ENCODE data around the gene NUDCD2. TPM values are rescaled to one million over a fixed set of nuclear protein-coding genes. Genes with fewer than 3 reads are reported as not detected.

The NUDCD2 gene, protein sequence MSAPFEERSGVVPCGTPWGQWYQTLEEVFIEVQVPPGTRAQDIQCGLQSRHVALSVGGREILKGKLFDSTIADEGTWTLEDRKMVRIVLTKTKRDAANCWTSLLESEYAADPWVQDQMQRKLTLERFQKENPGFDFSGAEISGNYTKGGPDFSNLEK
- total RNA-seq: 10 to 100 TPM in 4 of 6 experiments, 1 to 10 TPM in 2; 2.0 to 16.9 (median 11.8) TPM
- long read RNA-seq, full-length matches to known transcripts: 10 of 14 reads
- long read RNA-seq, partial matches to known transcripts: 2 of 14 reads
- long read RNA-seq, other reads (novel, unspliced or antisense): 2 of 14 reads

GRCh38 chr5:163459819-163460561 lies at the start of gene NUDCD2:
TSS of gene NUDCD2 (minus strand) at chr5:163460102. CDS start at chr5:163460050, 52 bp downstream.
- TF ChIP-seq CTCF (IDR thresholded peaks at IDR 0.05) (peak in 3 of 4 donors; percentile 20 to 38 (median 35)), POLR2A (IDR thresholded peaks at IDR 0.05) (peak; percentile 82)
- DNase-seq (peak; percentile 96 to 97 (median 96)), ATAC-seq (peak; percentile 87 to 96 (median 91))
- peak within 1 kb of the TSS; percentile 95 to 99 (median 96) for H3K27ac ChIP-seq
- no peaks in the 10 kb centered on the region for H3K36me3 ChIP-seq
- WGBS (ENCODE audit: insufficient coverage, low coverage, low lambda C conversion rate, missing lambda C conversion rate): 0% methylated on average over 30 of the region's 59 CpGs
- no peaks in the 10 kb centered on the region for H3K9me3 ChIP-seq
- H3K27me3 ChIP-seq: no peaks in the 10 kb centered on the region
- peaks cover 0 to 23% (median 3%) of the 10 kb centered on the region in 4 donors for H3K4me1 ChIP-seq
- intact Hi-C loops (cut with DNase I): no loop called here
- H3K4me3 ChIP-seq: peak within 1 kb of the TSS; percentile 66 to 89 (median 78)

DNA sequence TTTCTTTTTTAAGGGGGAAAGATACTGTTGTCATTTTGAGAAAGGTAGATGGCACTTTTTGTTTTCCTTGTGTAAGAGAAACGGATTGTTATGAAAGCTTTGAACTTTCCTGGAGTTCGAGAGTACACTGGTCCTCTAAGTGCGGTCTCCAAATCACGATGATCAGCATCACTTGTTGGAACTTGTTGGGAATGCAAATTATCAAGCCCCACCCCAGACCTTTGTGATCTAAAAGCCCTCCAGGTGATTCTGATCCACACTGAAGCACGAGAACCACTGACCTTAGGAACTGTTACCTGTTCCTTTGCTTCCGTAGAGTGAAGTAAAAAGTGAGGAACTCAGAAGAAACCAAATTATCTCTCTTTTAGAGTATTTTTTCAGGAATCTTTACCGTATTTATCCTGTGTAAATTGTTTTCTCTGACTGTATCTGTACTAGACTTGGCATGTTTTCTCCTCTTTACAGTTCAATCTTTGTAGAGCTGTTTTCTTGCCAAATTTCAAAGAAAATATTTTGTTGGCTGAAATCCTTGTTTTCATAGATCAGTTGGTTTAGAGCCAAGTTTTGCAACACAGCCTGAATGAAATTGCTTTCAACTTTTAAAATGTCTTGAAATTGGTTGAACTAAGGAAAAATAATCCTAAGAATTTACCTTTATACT lies 49.5 kb upstream of the NUDCD2 start:
- peak in 1 of 3 donors; percentile 69 for DNase-seq
- intact Hi-C loops (cut with DNase I): no loop called here
- Histone ChIP-seq H3K4me3 (peak overlapping the region in 2 of 3 donors; percentile 12 to 23), H3K9me3 (no peaks in the 10 kb centered on the region), H3K36me3 (peaks cover 0 to 25% (median 14%) of the 10 kb centered on the region in 4 donors), H3K27ac (peak overlapping the region; percentile 51 to 99 (median 97)), H3K27me3 (no peaks in the 10 kb centered on the region), H3K4me1 (peaks cover 0 to 50% (median 14%) of the 10 kb centered on the region in 4 donors)
- peak; percentile 1 to 30 (median 14) for ATAC-seq
- WGBS (ENCODE audit: insufficient coverage, low coverage, low lambda C conversion rate, missing lambda C conversion rate): 8% methylated on average over 7 of the region's 7 CpGs
- no peak for TF ChIP-seq POLR2A (IDR thresholded peaks at IDR 0.05)
- no peak for TF ChIP-seq CTCF (IDR thresholded peaks at IDR 0.05)

DNA sequence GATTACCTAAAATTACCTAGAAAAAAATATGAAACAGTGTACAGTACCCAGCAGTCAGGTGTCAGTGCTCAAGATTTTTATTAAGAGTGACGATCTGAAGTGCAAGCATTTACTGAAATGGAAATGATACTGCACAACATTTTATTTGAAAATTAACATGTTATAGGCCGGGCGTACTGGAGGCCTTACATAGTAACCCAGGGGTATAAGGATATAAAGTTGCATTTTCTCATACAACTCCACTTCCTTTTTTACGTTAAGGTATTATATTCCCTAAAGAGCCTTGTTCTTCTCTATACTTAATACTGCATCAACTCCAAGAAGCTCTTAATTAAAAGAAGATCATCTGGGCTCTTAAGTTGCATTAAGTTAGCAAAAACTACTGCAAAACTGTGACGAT lies 48.9 kb upstream of the NUDCD2 start:
- TF ChIP-seq CTCF (IDR thresholded peaks at IDR 0.05) (no peak), POLR2A (IDR thresholded peaks at IDR 0.05) (no peak)
- H3K36me3 ChIP-seq: peaks cover 0 to 18% (median 11%) of the 10 kb centered on the region in 4 donors
- no peak for ATAC-seq
- DNase-seq: no peak
- intact Hi-C loops (cut with DNase I): no loop called here
- H3K9me3 ChIP-seq: no peaks in the 10 kb centered on the region
- H3K4me1 ChIP-seq: peaks cover 0 to 57% (median 17%) of the 10 kb centered on the region in 4 donors
- no peaks in the 10 kb centered on the region for H3K27me3 ChIP-seq
- WGBS (ENCODE audit: insufficient coverage, low coverage, low lambda C conversion rate, missing lambda C conversion rate): 9% methylated on average over 5 of the region's 5 CpGs
- H3K4me3 ChIP-seq: peak overlapping the region in 1 of 3 donors; percentile 23
- H3K27ac ChIP-seq: peak overlapping the region; percentile 51 to 99 (median 97)

DNA sequence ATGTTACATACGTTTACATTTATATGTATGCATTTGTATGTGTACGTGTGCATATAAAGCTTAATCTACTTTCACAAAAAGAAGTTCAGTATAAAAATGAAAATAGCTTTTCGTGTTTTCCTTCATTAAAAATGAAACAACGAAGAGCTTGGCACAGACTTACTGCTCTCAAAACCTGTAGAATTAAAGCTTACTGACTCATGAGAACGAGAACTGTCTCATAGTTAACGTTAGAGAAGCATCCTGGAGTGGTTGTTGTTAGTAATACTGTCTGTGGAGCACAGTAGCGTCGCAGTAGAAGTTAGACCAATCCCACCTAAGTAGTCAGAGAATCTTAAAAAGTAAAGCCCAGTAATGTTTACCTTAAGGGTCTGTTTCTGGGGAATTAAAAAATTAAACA lies 46.8 kb upstream of the NUDCD2 start:
- Histone ChIP-seq H3K36me3 (no peaks in the 10 kb centered on the region), H3K4me1 (peaks cover 0 to 69% (median 19%) of the 10 kb centered on the region in 4 donors), H3K4me3 (peak overlapping the region; percentile 74 to 89 (median 80)), H3K27ac (peak overlapping the region; percentile 97 to 99 (median 99)), H3K27me3 (no peaks in the 10 kb centered on the region), H3K9me3 (no peaks in the 10 kb centered on the region)
- WGBS (ENCODE audit: insufficient coverage, low coverage, low lambda C conversion rate, missing lambda C conversion rate): 0% methylated on average over 8 of the region's 8 CpGs
- intact Hi-C loops (cut with DNase I): no loop called here
- no peak for ATAC-seq
- no peak for DNase-seq
- TF ChIP-seq CTCF (IDR thresholded peaks at IDR 0.05): no peak

Data from right lobe of liver (tissue), 6 donors.